UCSD-AML1 (cell line): Measurements from ENCODE around the gene DMAC2L.
A peak's percentile ranks its signal among the peaks of the same experiment; 100 is the strongest.
"Not testable (repeated sequence)": the region's sequence is repeated elsewhere in the genome, so short reads cannot be mapped to it uniquely, and the experiment has no call there.

Experiments used
- DNase-seq: peaks from one replicate; lab custom pipeline; 2025; ENCODE audit not compliant: unreplicated experiment; lab: John Stamatoyannopoulos, UW

Gene DMAC2L, protein sequence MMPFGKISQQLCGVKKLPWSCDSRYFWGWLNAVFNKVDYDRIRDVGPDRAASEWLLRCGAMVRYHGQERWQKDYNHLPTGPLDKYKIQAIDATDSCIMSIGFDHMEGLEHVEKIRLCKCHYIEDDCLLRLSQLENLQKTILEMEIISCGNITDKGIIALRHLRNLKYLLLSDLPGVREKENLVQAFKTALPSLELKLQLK

GRCh38 chr14:50311972-50312733, at the start of gene DMAC2L, which contains the start of gene L2HGDH:
Gene DMAC2L, plus strand, starts transcription at chr14:50312324. Its CDS starts 9,164 bp downstream, at chr14:50321488.
Gene L2HGDH, minus strand, starts transcription at chr14:50312229. Its CDS starts 79 bp downstream, at chr14:50312150.
- DNase-seq, result peak; percentile 97

DNA sequence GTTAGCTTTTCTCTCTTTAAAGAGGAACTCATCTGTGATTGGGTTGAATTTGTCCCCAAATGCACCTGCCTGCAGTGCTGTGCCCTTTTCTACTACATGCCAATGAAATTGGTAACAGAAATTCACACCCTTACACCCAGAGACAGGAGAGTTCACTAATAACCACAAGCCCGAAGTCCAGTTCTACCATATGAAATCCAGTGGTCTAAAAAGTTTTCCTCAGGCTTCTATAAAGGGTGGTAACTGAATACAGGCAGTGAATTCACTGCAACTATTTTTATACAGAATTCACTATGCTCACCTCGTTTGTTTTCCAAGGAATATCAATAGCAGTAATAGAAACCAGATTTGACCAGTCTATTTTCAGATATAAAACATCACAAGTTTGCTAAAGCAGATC, 49.3 kb upstream of the DMAC2L start:
- DNase-seq, result no peak

DNA sequence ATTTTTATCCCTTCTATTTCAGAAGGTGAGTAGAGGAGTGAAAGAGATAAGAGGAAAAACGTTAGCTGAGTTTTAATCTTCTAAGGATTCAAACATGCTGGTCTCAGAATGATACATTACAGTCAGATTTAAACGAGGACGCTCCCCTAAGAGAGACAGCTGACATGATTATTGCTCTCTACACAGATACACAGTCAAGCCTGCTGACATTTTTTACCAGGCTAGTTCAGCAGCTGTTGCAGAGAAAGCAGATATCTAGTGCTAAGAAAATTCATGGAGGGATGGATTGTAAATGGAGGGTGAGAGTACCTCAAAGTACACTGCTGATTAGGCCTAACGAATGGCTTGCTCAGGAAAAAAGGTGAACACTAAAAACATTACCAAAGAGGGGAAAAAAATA, 48.8 kb upstream of the DMAC2L start:
- DNase-seq, result no peak

- no peak for DNase-seq
Observed at GRCh38 chr14:50265029-50265428, 47.1 kb upstream of the DMAC2L start.

- DNase-seq, result no peak
Observed at GRCh38 chr14:50270932-50271331, 41.2 kb upstream of the DMAC2L start.

GRCh38 chr14:50272498-50272897, 39.6 kb upstream of the DMAC2L start:
- DNase-seq, result no peak

GRCh38 chr14:50285861-50286260, 26.3 kb upstream of the DMAC2L start:
- no peak for DNase-seq

DNA sequence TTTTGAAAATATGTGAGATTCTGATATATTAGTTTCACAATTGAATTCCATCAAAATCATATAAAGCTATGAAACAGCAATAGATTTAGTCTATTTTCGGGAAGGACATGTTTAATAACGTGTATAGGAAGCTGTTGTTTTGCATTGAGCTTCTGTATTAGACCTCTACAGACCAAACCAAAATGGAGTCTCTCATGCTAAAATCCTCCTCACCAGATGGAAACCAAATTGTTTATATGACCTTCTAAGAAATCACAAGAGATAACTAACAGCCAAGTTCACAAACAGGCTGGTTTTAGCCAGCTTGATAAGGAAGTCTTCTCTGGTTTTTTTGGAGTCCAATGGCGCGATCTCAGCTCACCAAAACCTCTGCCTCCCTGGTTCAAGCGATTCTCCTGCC, 24.0 kb upstream of the DMAC2L start:
- no peak for DNase-seq

- DNase-seq, result no peak
Observed at GRCh38 chr14:50290306-50290705, 21.8 kb upstream of the DMAC2L start.

DNA sequence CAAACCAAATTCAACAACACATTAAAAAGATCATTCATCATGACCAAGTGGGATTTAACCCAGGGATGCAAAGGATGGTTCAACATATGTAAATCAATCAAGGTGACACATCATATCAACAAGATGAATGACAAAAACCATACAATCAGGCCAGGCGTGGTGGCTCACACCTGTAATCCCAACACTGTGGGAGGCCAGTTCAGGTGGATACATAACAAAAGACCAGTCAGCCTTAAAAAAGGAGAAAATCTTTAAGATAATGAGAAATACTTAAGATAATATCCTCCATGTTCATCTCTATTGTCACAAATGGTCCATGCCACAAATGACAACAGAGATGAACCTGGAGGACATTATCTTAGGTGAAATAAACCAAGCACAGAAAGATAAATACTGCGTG, 12.5 kb upstream of the DMAC2L start:
- DNase-seq, result no peak

DNA sequence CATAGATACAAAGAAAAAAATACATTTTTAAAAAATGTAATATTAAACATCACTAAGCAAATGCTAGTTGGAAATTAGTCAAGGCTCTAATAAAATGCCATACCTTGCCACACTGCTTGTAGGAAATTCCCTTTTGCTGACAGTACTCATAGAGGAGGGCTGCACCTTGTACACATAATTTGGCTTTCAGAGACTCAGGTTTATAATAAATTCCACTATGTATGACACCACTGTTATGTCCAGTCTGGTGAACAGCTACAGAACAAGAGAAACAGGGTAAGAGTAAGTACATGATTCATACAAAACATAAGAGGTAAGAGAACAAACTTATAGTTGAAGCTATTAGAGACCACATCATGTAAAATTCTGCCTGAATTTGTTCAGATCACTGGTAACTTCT, 10.2 kb upstream of the DMAC2L start:
- DNase-seq, result no peak

- DNase-seq, result peak; percentile 26
Observed at GRCh38 chr14:50303744-50304471, 8.2 kb upstream of the DMAC2L start.

GRCh38 chr14:50308363-50308915, 3.7 kb upstream of the DMAC2L start:
- DNase-seq, result no peak

- no peak for DNase-seq
Observed at GRCh38 chr14:50310445-50310844, 1.7 kb upstream of the DMAC2L start.

- DNase-seq, result no peak
Observed at GRCh38 chr14:50311337-50311971, 670 bp upstream of the DMAC2L start.

GRCh38 chr14:50312734-50313054, 570 bp downstream of the DMAC2L start:
- DNase-seq, result no peak

GRCh38 chr14:50314098-50314497, 2.0 kb downstream of the DMAC2L start:
- not testable (repeated sequence) for DNase-seq

DNA sequence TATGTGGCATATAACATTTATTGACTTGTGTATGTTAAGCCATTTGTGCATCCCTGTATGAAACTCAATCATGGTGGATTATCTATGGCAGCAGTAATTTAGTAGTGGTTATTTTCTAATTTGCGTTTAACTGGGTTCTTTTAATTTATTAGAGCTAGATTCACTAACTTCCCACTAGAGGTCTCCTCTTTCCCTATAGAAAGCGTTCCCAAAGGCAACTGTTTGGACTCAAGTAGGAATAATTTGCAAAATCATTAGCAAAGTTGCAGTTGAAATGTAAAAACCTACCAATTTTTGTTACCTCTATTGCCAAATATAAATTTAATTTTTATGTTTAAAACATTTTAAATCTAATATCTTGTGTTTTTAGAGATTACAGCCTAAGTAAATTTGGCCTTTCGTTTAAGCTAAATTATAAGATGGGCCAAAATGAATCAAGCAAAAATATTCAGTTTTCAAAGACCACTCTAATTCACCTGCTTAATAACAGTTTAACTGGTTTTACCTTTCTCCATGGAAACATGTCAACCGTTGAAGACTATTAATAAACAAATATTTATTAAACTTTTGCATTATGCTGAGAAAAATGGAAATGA, 6.0 kb downstream of the DMAC2L start:
- DNase-seq, result no peak

DNA sequence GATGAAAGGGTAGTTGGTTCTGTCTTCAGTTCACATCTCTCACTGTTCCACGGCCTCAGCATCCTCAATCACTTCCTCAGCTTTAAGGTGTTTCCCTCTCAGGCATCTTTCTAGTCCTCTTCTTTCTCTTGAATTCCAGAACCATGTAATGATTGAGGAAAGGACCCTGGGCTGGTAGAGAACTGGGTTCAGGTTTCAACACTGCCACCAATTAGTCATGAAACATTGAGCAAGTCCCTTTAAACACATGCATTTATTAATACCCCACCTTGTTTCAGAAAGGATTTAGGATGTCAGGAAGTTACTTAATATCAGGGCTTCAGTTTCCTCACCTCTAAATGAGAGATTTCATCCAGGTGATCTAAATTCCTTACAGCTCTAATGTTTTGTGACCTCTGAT, 7.2 kb downstream of the DMAC2L start:
- no peak for DNase-seq

GRCh38 chr14:50319721-50320120, 7.6 kb downstream of the DMAC2L start:
- no peak for DNase-seq

DNA sequence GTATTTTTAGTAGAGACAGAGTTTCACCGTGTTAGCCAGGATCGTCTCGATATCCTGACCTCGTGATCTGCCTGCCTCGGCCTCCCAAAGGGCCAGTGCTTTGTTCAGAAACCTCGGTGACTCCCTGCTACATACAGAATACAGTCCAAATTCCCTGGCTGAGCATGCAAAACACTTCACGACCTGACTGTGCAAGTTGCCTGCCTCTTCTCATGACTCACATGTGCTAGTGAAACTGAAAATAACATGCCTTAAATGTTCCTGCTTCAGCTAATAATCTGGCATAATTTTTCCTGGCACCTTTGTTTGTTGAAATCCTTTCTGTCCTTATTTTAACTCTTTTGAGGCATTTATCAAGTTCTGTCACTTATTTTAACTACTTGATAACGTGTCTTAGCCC, 8.2 kb downstream of the DMAC2L start:
- no peak for DNase-seq
